Liver (tissue), 9 donors: ENCODE measurements around the gene SUSD4. TPM values are rescaled to one million over a fixed set of nuclear protein-coding genes. Genes with fewer than 3 reads are reported as not detected.
A peak's percentile ranks its signal among the peaks of the same experiment; 100 is the strongest.

ENCODE experiments used
- DNase-seq: peaks from one replicate; pipeline ENCODE4 v3.0.0-alpha.2; 2017; ENCODE audit warnings: low spot score
- H3K27ac ChIP-seq, 2 donors: one replicate each; pipeline ENCODE4 v1.7.0; 2013; ENCODE audit warnings: inconsistent platforms in 2 of 2, low read length in 2 of 2, control low read depth in 1 of 2, low read depth in 1 of 2, mild to moderate bottlenecking in 1 of 2
- H3K27me3 ChIP-seq, 4 donors: one replicate each; pipeline versions ENCODE4 v1.6.1 to v1.7.0; 2013; ENCODE audit warnings: low read length in 3 of 4, inconsistent platforms in 1 of 4, mild to moderate bottlenecking in 1 of 4, moderate library complexity in 1 of 4; ENCODE audit not compliant: control insufficient read depth in 4 of 4, insufficient read depth in 4 of 4
- H3K36me3 ChIP-seq, 4 donors: one replicate each; pipeline versions ENCODE4 v1.6.1 to v1.7.0; 2013; ENCODE audit warnings: low read length in 3 of 4, mild to moderate bottlenecking in 3 of 4, low read depth in 1 of 4, moderate library complexity in 1 of 4; ENCODE audit not compliant: control insufficient read depth in 4 of 4, insufficient read depth in 3 of 4
- H3K4me1 ChIP-seq, 4 donors: one replicate each; pipeline versions ENCODE4 v1.6.1 to v1.7.0; 2013; ENCODE audit warnings: low read length in 3 of 4, mild to moderate bottlenecking in 3 of 4, moderate library complexity in 1 of 4; ENCODE audit not compliant: control insufficient read depth in 4 of 4, insufficient read depth in 4 of 4
- H3K4me3 ChIP-seq, 3 donors: one replicate each; pipeline versions ENCODE4 v1.6.1 to v1.7.0; 2013; ENCODE audit warnings: low read length in 3 of 3, control low read depth in 1 of 3, low read depth in 1 of 3, mild to moderate bottlenecking in 1 of 3
- H3K9ac ChIP-seq, 2 donors: one replicate each; pipeline ENCODE4 v1.7.0; 2013; ENCODE audit warnings: low read length in 2 of 2, mild to moderate bottlenecking in 2 of 2, moderate library complexity in 2 of 2, control low read depth in 1 of 2, low read depth in 1 of 2
- H3K9me3 ChIP-seq, 4 donors: one replicate each; pipeline versions ENCODE4 v1.6.1 to v1.7.0; 2013; ENCODE audit warnings: low read length in 3 of 4; ENCODE audit not compliant: control insufficient read depth in 4 of 4
- EGR1 ChIP-seq, 2 donors: IDR thresholded peaks; 2 replicates each; pipeline ENCODE4 v1.6.1; 2016 to 2018; ENCODE audit warnings: antibody characterized with exemption in 2 of 2, low read depth in 2 of 2
- FOXA1 ChIP-seq: IDR thresholded peaks from 2 replicates; pipeline ENCODE4 v1.6.1; 2016; ENCODE audit warnings: antibody characterized with exemption
- FOXA2 ChIP-seq: IDR thresholded peaks from 2 replicates; pipeline ENCODE4 v1.6.1; 2016; ENCODE audit warnings: antibody characterized with exemption
- GABPA ChIP-seq, 2 donors: IDR thresholded peaks in 1 of 2; conservative IDR thresholded peaks in 1 of 2; 2 replicates each; pipeline ENCODE4 v1.6.1; 2016; ENCODE audit warnings: antibody characterized with exemption in 2 of 2, mild to moderate bottlenecking in 1 of 2, moderate library complexity in 1 of 2
- HNF4A ChIP-seq, 2 donors: conservative IDR thresholded peaks; 2 replicates each; pipeline ENCODE4 v1.6.1; 2016; ENCODE audit warnings: antibody characterized with exemption in 2 of 2, mild to moderate bottlenecking in 2 of 2
- HNF4G ChIP-seq: IDR thresholded peaks from 2 replicates; pipeline ENCODE4 v1.6.1; 2016; ENCODE audit warnings: antibody characterized with exemption
- JUND ChIP-seq, 2 donors: IDR thresholded peaks; 2 replicates each; pipeline ENCODE4 v1.6.1; 2016; ENCODE audit warnings: antibody characterized with exemption in 2 of 2
- NR2F2 ChIP-seq: IDR thresholded peaks from 2 replicates; pipeline ENCODE4 v1.6.1; 2016; ENCODE audit warnings: antibody characterized with exemption
- RAD21 ChIP-seq, 2 donors: IDR thresholded peaks; 2 replicates each; pipeline ENCODE4 v1.6.1; 2016; ENCODE audit warnings: antibody characterized with exemption in 2 of 2, mild to moderate bottlenecking in 2 of 2
- RXRA ChIP-seq, 2 donors: IDR thresholded peaks; 2 replicates each; pipeline ENCODE4 v1.6.1; 2017 to 2018; ENCODE audit warnings: antibody characterized with exemption in 2 of 2, mild to moderate bottlenecking in 1 of 2
- SP1 ChIP-seq: IDR thresholded peaks from 2 replicates; pipeline ENCODE4 v1.6.1; 2018; ENCODE audit warnings: antibody characterized with exemption, mild to moderate bottlenecking
- TAF1 ChIP-seq: conservative IDR thresholded peaks from 2 replicates; pipeline ENCODE4 v1.6.1; 2016; ENCODE audit warnings: antibody characterized with exemption, mild to moderate bottlenecking
- YY1 ChIP-seq: IDR thresholded peaks from 2 replicates; pipeline ENCODE4 v1.6.1; 2016; ENCODE audit warnings: antibody characterized with exemption, mild to moderate bottlenecking
- WGBS: extraction: QIAGEN DNeasy Blood & Tissue Kit; methylation state at CpG from one replicate; pipeline ENCODE4 v1.1.7; 2013; 5-methylcytosine and 5-hydroxymethylcytosine counted together
- polyA plus RNA-seq, 2 donors: library from polyadenylated mRNA; stranded (reverse) in 1 of 2; unstranded in 1 of 2; fragments of 200-250 nt in 1 of 2; fragments of >200 nt in 1 of 2; fragmentation: Nextera tagmentation in 1 of 2; extraction: Ambion mirVana in 1 of 2; gene quantifications; one replicate each; pipeline versions ENCODE4 v1.2.1 to v1.2.3, GENCODE V29; 2013 to 2015
- total RNA-seq, 2 donors: library from RNA; depleted of rRNA; stranded (reverse); fragments of >200 nt; gene quantifications; one replicate each; pipeline ENCODE4 v1.2.3, GENCODE V29; 2014
- TF ChIP-seq, protein P1 (sequence below): IDR thresholded peaks from 2 replicates; pipeline ENCODE4 v1.6.1; 2016; ENCODE audit warnings: antibody characterized with exemption
- TF ChIP-seq, protein P2 (sequence below): IDR thresholded peaks from 2 replicates; pipeline ENCODE4 v1.6.1; 2016; ENCODE audit warnings: antibody characterized with exemption, mild to moderate bottlenecking
- TF ChIP-seq, protein P3 (sequence below): IDR thresholded peaks from 2 replicates; pipeline ENCODE4 v1.6.1; 2016; ENCODE audit warnings: antibody characterized with exemption
- donor health status: healthy.
- donor health status: healthy.
- donor health status: healthy.
- donor health status: healthy.
- donor health status: healthy.

Gene SUSD4
- total and polyA plus RNA-seq, 4 donors = 1.1 to 3.8 (median 1.8) TPM

DNA sequence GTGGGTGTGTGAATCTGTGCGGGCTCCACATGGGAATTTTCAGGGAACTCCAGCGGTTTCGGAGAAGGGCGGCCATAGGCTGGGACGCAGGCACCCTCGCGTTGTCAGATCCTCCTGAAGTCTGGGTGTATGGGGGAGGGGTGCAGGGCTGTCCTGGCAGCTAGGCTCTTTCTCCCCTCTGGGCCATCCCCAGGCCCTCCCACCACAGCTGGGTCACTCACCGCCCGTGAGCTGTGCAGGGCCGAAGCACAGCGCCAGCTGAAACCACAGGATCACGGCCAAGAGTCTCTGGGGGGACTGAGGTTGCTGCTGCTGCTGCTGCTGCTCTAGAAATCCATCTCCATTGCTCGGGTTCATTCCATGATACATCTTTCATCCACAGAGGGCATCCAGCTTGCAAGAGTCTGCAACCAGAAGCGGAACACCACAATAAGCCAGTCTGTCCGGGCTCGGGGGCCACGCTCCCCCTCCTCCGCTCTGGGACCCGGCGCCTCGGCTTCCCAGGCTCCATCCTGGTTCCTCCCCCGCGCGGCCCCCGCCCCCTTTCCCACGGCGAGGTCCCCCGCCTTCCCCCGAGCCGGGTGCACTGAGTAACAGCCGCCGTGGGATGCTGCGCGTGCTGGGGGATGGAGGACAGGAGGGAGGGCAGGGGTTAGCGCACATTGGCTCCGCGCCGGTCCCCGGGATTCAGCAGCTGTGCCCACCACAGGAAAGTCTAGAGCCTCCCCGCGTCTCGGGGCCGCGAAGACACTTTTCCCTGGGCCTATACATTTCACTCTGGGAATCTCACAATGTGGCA is 720 bp downstream of the SUSD4 start:
- Histone ChIP-seq H3K9me3 (no peaks in the 10 kb centered on the region), H3K4me3 (peak overlapping the region; percentile 41 to 77 (median 68)), H3K4me1 (peaks cover 10 to 17% (median 16%) of the 10 kb centered on the region in 4 donors), H3K36me3 (no peaks in the 10 kb centered on the region), H3K27me3 (peaks cover 0 to 3% (median 0%) of the 10 kb centered on the region in 4 donors), H3K27ac (no peak overlapping the region), H3K9ac (no peak overlapping the region)
- TF ChIP-seq NR2F2 (no peak), EGR1 (IDR thresholded peaks at IDR 0.05; ENCODE audit: low read depth in 2 of 2) (no peak), HNF4G (no peak)
- 5% methylated on average over 44 of the region's 44 CpGs for WGBS
- no peak for DNase-seq

DNA sequence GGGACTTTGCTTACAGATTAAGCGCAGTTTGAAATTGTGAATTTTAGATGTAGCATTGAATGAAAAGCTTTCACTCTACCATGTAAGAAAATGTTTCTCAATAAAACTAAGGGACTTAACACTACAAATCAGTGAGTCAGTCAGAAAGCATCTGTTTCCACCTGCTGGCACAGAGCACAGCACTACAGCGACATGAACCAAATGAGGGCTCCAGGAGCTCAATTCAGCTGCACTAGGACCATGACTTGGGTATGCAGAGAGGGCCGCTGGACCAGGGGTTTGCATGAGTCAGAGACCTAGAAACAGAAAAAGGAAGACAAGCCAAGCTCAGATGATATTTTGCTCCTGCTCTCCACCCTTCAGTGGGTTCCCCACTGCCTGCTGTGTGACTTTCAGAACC is 5.2 kb downstream of the SUSD4 start:
- Histone ChIP-seq H3K4me3 (no peak overlapping the region), H3K4me1 (peaks cover 3 to 13% (median 10%) of the 10 kb centered on the region in 4 donors), H3K36me3 (no peaks in the 10 kb centered on the region), H3K27ac (no peak overlapping the region), H3K9ac (no peak overlapping the region), H3K27me3 (no peaks in the 10 kb centered on the region), H3K9me3 (no peaks in the 10 kb centered on the region)
- 88% methylated on average over 3 of the region's 3 CpGs for WGBS
- DNase-seq = no peak
- TF ChIP-seq EGR1 (IDR thresholded peaks at IDR 0.05; ENCODE audit: low read depth in 2 of 2) = no peak
- no peak for TF ChIP-seq HNF4A (conservative IDR thresholded peaks at IDR 0.05)
- no peak for TF ChIP-seq GABPA (IDR thresholded peaks at IDR 0.05 in 1 of 2, conservative IDR thresholded peaks at IDR 0.05 in 1 of 2)
- TF ChIP-seq FOXA1 = no peak
- TF ChIP-seq YY1 = no peak
- no peak for TF ChIP-seq JUND (IDR thresholded peaks at IDR 0.05)
- TF ChIP-seq TAF1 = no peak

DNA sequence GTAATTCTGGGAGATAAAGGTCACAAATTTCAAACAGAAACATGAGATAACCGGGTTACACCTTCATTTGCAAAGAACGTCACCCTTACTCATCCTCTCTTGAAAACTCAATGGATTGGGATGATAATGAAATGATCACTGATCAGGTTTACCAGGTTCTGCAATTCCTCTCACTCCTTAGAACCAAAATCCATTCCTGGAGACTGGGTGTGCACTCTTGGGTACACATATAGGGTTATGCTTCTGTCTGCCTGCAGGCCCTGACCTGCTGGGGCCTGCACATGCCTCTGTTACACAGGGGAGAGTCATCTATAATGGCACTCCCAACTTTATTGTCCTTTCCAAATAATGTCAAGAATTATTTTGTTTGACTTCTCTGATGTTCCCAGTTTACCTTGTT is 8.3 kb downstream of the SUSD4 start:
- WGBS = 91% methylated on average over 2 of the region's 2 CpGs
- H3K4me3 ChIP-seq = no peak overlapping the region
- H3K9me3 ChIP-seq = no peaks in the 10 kb centered on the region
- no peak overlapping the region for H3K9ac ChIP-seq
- DNase-seq = no peak
- TF ChIP-seq EGR1 (IDR thresholded peaks at IDR 0.05; ENCODE audit: low read depth in 2 of 2) = no peak
- TF ChIP-seq, protein P1, sequence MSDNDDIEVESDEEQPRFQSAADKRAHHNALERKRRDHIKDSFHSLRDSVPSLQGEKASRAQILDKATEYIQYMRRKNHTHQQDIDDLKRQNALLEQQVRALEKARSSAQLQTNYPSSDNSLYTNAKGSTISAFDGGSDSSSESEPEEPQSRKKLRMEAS = no peak
- no peaks in the 10 kb centered on the region for H3K36me3 ChIP-seq
- no peaks in the 10 kb centered on the region for H3K27me3 ChIP-seq
- H3K4me1 ChIP-seq = peaks cover 3 to 11% (median 7%) of the 10 kb centered on the region in 4 donors
- no peak overlapping the region for H3K27ac ChIP-seq

DNA sequence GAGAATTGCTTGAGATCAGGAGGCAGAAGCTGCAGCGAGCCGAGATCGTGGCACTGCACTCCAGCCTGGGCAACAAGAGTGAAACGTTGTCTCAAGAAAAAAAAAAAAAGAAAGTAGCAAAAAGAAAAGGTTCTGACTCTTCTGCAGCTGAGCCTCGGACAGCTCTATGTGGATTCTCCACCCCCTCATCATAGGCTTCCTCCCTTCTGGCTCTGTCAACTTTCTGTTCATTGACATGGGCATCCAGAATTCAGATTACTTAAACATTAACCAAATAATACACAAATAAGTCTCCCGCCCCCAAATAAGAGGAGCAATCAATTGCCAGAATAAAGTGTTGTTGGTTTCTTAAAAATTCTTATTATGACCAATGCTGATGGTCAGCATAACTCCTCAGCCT is 10.0 kb downstream of the SUSD4 start:
- H3K27me3 ChIP-seq = no peaks in the 10 kb centered on the region
- H3K4me1 ChIP-seq = peaks cover 3 to 11% (median 7%) of the 10 kb centered on the region in 4 donors
- H3K4me3 ChIP-seq = no peak overlapping the region
- no peak for DNase-seq
- H3K9ac ChIP-seq = no peak overlapping the region
- H3K27ac ChIP-seq = no peak overlapping the region
- WGBS = 44% methylated on average over 6 of the region's 6 CpGs
- no peaks in the 10 kb centered on the region for H3K36me3 ChIP-seq
- no peaks in the 10 kb centered on the region for H3K9me3 ChIP-seq
- no peak for TF ChIP-seq JUND (IDR thresholded peaks at IDR 0.05)
- no peak for TF ChIP-seq YY1
- TF ChIP-seq RXRA (IDR thresholded peaks at IDR 0.05) = no peak
- TF ChIP-seq, protein P2, sequence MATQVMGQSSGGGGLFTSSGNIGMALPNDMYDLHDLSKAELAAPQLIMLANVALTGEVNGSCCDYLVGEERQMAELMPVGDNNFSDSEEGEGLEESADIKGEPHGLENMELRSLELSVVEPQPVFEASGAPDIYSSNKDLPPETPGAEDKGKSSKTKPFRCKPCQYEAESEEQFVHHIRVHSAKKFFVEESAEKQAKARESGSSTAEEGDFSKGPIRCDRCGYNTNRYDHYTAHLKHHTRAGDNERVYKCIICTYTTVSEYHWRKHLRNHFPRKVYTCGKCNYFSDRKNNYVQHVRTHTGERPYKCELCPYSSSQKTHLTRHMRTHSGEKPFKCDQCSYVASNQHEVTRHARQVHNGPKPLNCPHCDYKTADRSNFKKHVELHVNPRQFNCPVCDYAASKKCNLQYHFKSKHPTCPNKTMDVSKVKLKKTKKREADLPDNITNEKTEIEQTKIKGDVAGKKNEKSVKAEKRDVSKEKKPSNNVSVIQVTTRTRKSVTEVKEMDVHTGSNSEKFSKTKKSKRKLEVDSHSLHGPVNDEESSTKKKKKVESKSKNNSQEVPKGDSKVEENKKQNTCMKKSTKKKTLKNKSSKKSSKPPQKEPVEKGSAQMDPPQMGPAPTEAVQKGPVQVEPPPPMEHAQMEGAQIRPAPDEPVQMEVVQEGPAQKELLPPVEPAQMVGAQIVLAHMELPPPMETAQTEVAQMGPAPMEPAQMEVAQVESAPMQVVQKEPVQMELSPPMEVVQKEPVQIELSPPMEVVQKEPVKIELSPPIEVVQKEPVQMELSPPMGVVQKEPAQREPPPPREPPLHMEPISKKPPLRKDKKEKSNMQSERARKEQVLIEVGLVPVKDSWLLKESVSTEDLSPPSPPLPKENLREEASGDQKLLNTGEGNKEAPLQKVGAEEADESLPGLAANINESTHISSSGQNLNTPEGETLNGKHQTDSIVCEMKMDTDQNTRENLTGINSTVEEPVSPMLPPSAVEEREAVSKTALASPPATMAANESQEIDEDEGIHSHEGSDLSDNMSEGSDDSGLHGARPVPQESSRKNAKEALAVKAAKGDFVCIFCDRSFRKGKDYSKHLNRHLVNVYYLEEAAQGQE = no peak
- TF ChIP-seq SP1 = no peak
- no peak for TF ChIP-seq RAD21 (IDR thresholded peaks at IDR 0.05)
- no peak for TF ChIP-seq EGR1 (IDR thresholded peaks at IDR 0.05; ENCODE audit: low read depth in 2 of 2)
- TF ChIP-seq TAF1 = no peak
- TF ChIP-seq FOXA2 = no peak
- TF ChIP-seq NR2F2 = no peak
- TF ChIP-seq, protein P3, sequence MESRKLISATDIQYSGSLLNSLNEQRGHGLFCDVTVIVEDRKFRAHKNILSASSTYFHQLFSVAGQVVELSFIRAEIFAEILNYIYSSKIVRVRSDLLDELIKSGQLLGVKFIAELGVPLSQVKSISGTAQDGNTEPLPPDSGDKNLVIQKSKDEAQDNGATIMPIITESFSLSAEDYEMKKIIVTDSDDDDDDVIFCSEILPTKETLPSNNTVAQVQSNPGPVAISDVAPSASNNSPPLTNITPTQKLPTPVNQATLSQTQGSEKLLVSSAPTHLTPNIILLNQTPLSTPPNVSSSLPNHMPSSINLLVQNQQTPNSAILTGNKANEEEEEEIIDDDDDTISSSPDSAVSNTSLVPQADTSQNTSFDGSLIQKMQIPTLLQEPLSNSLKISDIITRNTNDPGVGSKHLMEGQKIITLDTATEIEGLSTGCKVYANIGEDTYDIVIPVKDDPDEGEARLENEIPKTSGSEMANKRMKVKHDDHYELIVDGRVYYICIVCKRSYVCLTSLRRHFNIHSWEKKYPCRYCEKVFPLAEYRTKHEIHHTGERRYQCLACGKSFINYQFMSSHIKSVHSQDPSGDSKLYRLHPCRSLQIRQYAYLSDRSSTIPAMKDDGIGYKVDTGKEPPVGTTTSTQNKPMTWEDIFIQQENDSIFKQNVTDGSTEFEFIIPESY = no peak
- no peak for TF ChIP-seq FOXA1
